Esophagus squamous epithelium (tissue), 5 donors: ENCODE data around the gene MRAS. TPM values are rescaled to one million over a fixed set of nuclear protein-coding genes. Genes with fewer than 3 reads are reported as not detected.

ENCODE experiments used
- DNase-seq: peaks from one replicate; lab custom pipeline; 2025; lab: John Stamatoyannopoulos, UW
- H3K27ac ChIP-seq, 4 donors: fragments of 200-600 bp; sonication (generic); one replicate each; pipeline ENCODE4 v1.5.1; 2016 to 2019; ENCODE audit warnings: mild to moderate bottlenecking in 1 of 4
- H3K27me3 ChIP-seq, 4 donors: fragments of 200-600 bp; sonication (generic); 1 replicate in 3 of 4; 2 replicates in 1 of 4; pipeline versions ENCODE4 v1.5.1 to v1.6.0; 2017 to 2021; ENCODE audit warnings: antibody characterized with exemption in 1 of 4
- H3K36me3 ChIP-seq, 3 donors: fragments of 200-600 bp; sonication (generic); one replicate each; pipeline ENCODE4 v1.5.1; 2016 to 2019
- H3K4me1 ChIP-seq, 3 donors: fragments of 200-600 bp; sonication (generic); one replicate each; pipeline ENCODE4 v1.5.1; 2017 to 2019
- H3K4me3 ChIP-seq, 4 donors: fragments of 200-600 bp; sonication (generic); 1 replicate in 3 of 4; 2 replicates in 1 of 4; pipeline ENCODE4 v1.5.1; 2016 to 2019; ENCODE audit warnings: mild to moderate bottlenecking in 2 of 4, moderate library complexity in 1 of 4
- H3K9me3 ChIP-seq, 3 donors: fragments of 200-600 bp; sonication (generic); one replicate each; pipeline ENCODE4 v1.5.1; 2016 to 2019
- POLR2A ChIP-seq, 4 donors: fragments of 450-650 bp; IDR thresholded peaks; one replicate each; pipeline ENCODE4 v1.6.1; 2017; ENCODE audit warnings: antibody characterized with exemption in 4 of 4, mild to moderate bottlenecking in 4 of 4, moderate library complexity in 3 of 4
- WGBS, 2 donors: methylation state at CpG; one replicate each; pipeline ENCODE4 v1.1.5; 2018; 5-methylcytosine and 5-hydroxymethylcytosine counted together
- intact Hi-C: fragments of 100-400 bp; cut with DNase I; formaldehyde crosslinking; loops from one replicate; pipeline ENCODE4 v1.15.0; 2022
- total RNA-seq, 4 donors: library from RNA; depleted of rRNA; stranded (reverse); fragments of >200 nt; gene quantifications; one replicate each; pipeline ENCODE4 v1.1.0, GENCODE V29; 2016
- TF ChIP-seq, protein P1 (sequence below), 6 experiments: fragments of 450-650 bp in 4 of 6; fragments of 200-600 bp in 2 of 6; sonication (generic) in 2 of 6; IDR thresholded peaks; one replicate each; pipeline ENCODE4 v1.5.1; 2016 to 2019; ENCODE audit warnings: antibody characterized with exemption in 6 of 6, mild to moderate bottlenecking in 4 of 6, moderate library complexity in 4 of 6
- donor health status: DM: yes; HTN: yes; CAD: no.

The MRAS gene
- total RNA-seq, 4 donors from 2014 or later = 0.72 to 5.9 (median 2.4) TPM

GRCh38 chr3:138310494-138310893, 37.9 kb upstream of the MRAS start:
- Histone ChIP-seq H3K36me3 (no peaks in the 10 kb centered on the region), H3K4me1 (no peaks in the 10 kb centered on the region), H3K4me3 (no peak overlapping the region), H3K9me3 (peaks cover 0 to 26% (median 24%) of the 10 kb centered on the region in 3 donors), H3K27ac (no peak overlapping the region), H3K27me3 (peaks cover 0 to 5% (median 0%) of the 10 kb centered on the region in 4 donors)
- 77 to 78% methylated on average over 4 of the region's 4 CpGs for WGBS, 2 donors
- no peak for DNase-seq
- TF ChIP-seq, protein P1, sequence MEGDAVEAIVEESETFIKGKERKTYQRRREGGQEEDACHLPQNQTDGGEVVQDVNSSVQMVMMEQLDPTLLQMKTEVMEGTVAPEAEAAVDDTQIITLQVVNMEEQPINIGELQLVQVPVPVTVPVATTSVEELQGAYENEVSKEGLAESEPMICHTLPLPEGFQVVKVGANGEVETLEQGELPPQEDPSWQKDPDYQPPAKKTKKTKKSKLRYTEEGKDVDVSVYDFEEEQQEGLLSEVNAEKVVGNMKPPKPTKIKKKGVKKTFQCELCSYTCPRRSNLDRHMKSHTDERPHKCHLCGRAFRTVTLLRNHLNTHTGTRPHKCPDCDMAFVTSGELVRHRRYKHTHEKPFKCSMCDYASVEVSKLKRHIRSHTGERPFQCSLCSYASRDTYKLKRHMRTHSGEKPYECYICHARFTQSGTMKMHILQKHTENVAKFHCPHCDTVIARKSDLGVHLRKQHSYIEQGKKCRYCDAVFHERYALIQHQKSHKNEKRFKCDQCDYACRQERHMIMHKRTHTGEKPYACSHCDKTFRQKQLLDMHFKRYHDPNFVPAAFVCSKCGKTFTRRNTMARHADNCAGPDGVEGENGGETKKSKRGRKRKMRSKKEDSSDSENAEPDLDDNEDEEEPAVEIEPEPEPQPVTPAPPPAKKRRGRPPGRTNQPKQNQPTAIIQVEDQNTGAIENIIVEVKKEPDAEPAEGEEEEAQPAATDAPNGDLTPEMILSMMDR (IDR thresholded peaks at IDR 0.05) = no peak
- no peak for TF ChIP-seq POLR2A (IDR thresholded peaks at IDR 0.05)
- intact Hi-C loops = no loop called here

DNA sequence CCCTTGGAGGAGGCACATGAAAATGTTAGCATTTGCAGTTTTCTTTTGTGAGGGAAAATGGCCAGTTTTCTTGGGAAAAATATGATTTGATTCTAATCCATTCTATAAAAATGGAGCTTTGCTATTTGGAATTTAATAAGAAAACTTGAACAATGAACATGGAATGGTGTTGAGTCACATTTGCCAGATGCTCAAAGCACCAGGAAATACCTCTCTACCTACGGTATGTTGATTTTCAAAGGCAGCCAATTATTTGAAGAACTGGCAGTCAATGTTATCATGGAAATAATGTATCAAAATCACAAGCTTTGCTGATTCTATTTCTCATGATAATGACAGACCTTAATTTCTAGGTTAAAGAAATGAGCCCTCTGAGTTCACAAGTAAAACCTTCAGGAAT, 33.6 kb upstream of the MRAS start:
- intact Hi-C loops = no loop called here
- Histone ChIP-seq H3K27me3 (no peaks in the 10 kb centered on the region), H3K4me3 (no peak overlapping the region), H3K4me1 (no peaks in the 10 kb centered on the region), H3K27ac (no peak overlapping the region), H3K36me3 (no peaks in the 10 kb centered on the region), H3K9me3 (peaks cover 0 to 2% (median under 1%) of the 10 kb centered on the region in 3 donors)
- no peak for DNase-seq
- WGBS, 2 donors = 50 to 68% methylated on average over 1 of the region's 1 CpG
- TF ChIP-seq, protein P1 (IDR thresholded peaks at IDR 0.05) = no peak

GRCh38 chr3:138317687-138318086, 30.7 kb upstream of the MRAS start:
- Histone ChIP-seq H3K4me3 (no peak overlapping the region), H3K9me3 (no peaks in the 10 kb centered on the region), H3K36me3 (no peaks in the 10 kb centered on the region), H3K27ac (no peak overlapping the region), H3K27me3 (peaks cover 0 to 22% (median 0%) of the 10 kb centered on the region in 4 donors), H3K4me1 (no peaks in the 10 kb centered on the region)
- DNase-seq = no peak
- 90 to 92% methylated on average over 1 of the region's 1 CpG for WGBS, 2 donors
- TF ChIP-seq POLR2A (IDR thresholded peaks at IDR 0.05) = no peak
- TF ChIP-seq, protein P1 (IDR thresholded peaks at IDR 0.05) = no peak
- intact Hi-C loops = no loop called here

DNA sequence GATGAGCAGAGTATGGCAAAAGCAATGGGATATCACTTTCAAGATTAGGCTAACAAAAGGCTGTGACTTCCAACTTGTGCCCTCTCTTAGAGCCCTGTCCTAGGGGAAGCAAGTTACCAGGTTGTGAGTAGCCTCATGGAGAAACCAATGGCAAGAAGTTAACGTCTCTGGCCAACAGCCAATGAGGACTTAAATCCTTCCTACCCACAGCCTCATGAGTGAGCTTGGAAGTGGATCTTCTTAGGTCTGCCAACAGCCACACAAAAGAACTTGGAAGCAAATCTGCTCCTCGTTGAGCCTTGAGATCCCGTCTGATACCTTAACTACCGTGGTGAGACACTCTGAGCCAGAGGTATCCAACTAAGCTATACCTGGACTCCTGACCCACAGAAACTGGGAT, 24.4 kb upstream of the MRAS start:
- Histone ChIP-seq H3K36me3 (no peaks in the 10 kb centered on the region), H3K27ac (no peak overlapping the region), H3K27me3 (peaks cover 0 to 25% (median 0%) of the 10 kb centered on the region in 4 donors), H3K9me3 (no peaks in the 10 kb centered on the region), H3K4me1 (peaks cover 4 to 23% (median 5%) of the 10 kb centered on the region in 3 donors), H3K4me3 (no peak overlapping the region)
- DNase-seq = no peak
- WGBS, 2 donors = 36 to 72% methylated on average over 3 to 4 of the region's 4 CpGs
- TF ChIP-seq, protein P1 (IDR thresholded peaks at IDR 0.05) = no peak
- no peak for TF ChIP-seq POLR2A (IDR thresholded peaks at IDR 0.05)
- intact Hi-C loops = no loop called here

DNA sequence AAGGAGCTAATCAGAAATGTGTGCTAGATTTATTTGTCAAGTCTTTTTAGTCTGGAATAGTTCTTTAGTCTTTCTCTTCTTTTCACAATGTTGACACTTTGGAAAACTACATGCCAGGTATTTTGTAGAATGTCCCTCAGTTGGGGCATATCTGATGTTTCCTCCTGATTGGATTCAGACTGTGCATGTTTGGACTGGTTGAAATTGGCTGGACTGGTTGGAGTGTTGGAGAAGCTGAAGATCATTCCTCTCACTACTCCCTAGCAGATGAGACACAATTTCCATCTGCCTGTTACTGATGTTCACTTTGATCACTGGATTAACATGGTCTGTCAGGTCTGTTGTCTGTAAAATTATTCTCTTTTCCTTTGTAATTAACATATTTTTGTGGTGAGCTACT, 22.4 kb upstream of the MRAS start:
- intact Hi-C loops = no loop called here

More for the DNA sequence above, 22.4 kb upstream of the MRAS start:
- no peak for DNase-seq
- no peak overlapping the region for H3K4me3 ChIP-seq
- H3K9me3 ChIP-seq = no peaks in the 10 kb centered on the region
- TF ChIP-seq, protein P1 (IDR thresholded peaks at IDR 0.05) = no peak
- TF ChIP-seq POLR2A (IDR thresholded peaks at IDR 0.05) = no peak
- H3K4me1 ChIP-seq = peaks cover 10 to 35% (median 13%) of the 10 kb centered on the region in 3 donors
- no peak overlapping the region for H3K27ac ChIP-seq
- no peaks in the 10 kb centered on the region for H3K36me3 ChIP-seq
- peaks cover 0 to 15% (median 0%) of the 10 kb centered on the region in 4 donors for H3K27me3 ChIP-seq
